HepG2 (cell line): ENCODE results near the gene EIF5A. TPM values are rescaled to one million over a fixed set of nuclear protein-coding genes. Genes with fewer than 3 reads are reported as not detected.
A peak's percentile ranks its signal among the peaks of the same experiment; 100 is the strongest.

Experiments
- AGO2 ChIP-seq: fragments of 200-400 bp; formaldehyde crosslinking; optimal IDR thresholded peaks from 2 replicates; pipeline ENCODE3; 2017; ENCODE audit warnings: mild to moderate bottlenecking, low read depth, low read length, moderate library complexity
- POLR2A ChIP-seq, 2 experiments: IDR thresholded peaks; 2 replicates each; pipeline ENCODE4 v1.6.1; 2011; ENCODE audit warnings: low read depth in 2 of 2, low read length in 2 of 2, mild to moderate bottlenecking in 1 of 2, moderate library complexity in 1 of 2; ENCODE audit not compliant: insufficient read depth in 1 of 2
- RARG ChIP-seq: sonication (generic); formaldehyde crosslinking; IDR thresholded peaks from 2 replicates; pipeline ENCODE4 v1.4.0; 2020; ENCODE audit warnings: low read depth, mild to moderate bottlenecking, missing genetic modification reagents
- SIX4 ChIP-seq: sonication (generic); formaldehyde crosslinking; IDR thresholded peaks from 2 replicates; pipeline ENCODE4 v1.4.0; 2020; ENCODE audit warnings: missing genetic modification reagents
- SNAPC2 ChIP-seq: sonication (generic); formaldehyde crosslinking; IDR thresholded peaks from 2 replicates; pipeline ENCODE4 v1.8.1; 2022; ENCODE audit warnings: mild to moderate bottlenecking, missing genetic modification reagents
- SSRP1 ChIP-seq: IDR thresholded peaks from 2 replicates; pipeline ENCODE4 v1.6.1; 2016; ENCODE audit warnings: control low read depth
- ZNF672 ChIP-seq: sonication (generic); formaldehyde crosslinking; IDR thresholded peaks from 2 replicates; pipeline ENCODE4 v1.8.1; 2022; ENCODE audit warnings: missing genetic modification reagents
- polyA plus RNA-seq, 8 experiments: library from polyadenylated mRNA; depleted of rRNA in 3 of 8; stranded (reverse) in 7 of 8; unstranded in 1 of 8; fragments of >200 nt; fragmentation: Illumina TruSeq in 4 of 8; extraction: Trizol in 4 of 8; gene quantifications; 2 replicates each; pipeline versions ENCODE4 v1.2.1 to v1.2.3, GENCODE V29; 2011 to 2016; ENCODE audit warnings: low read depth in 4 of 8, missing spikeins in 1 of 8, mixed read lengths in 1 of 8; ENCODE audit not compliant: insufficient read depth in 1 of 8
- total RNA-seq, 5 experiments: library from RNA; depleted of rRNA; stranded (reverse); fragments of >200 nt; fragmentation: Illumina TruSeq; extraction: Trizol; gene quantifications; 2 replicates each; pipeline ENCODE4 v1.2.3, GENCODE V29; 2016; ENCODE audit warnings: low read depth in 1 of 5
- TF ChIP-seq, protein P1 (sequence below): IDR thresholded peaks from 2 replicates; pipeline ENCODE4 v1.6.1; 2012; ENCODE audit warnings: low read length, improper control_type of control experiment
- TF ChIP-seq, protein P2 (sequence below): sonication (generic); formaldehyde crosslinking; IDR thresholded peaks from 2 replicates; pipeline ENCODE4 v1.4.0; 2020; ENCODE audit warnings: low read depth, mild to moderate bottlenecking, missing genetic modification reagents

EIF5A gene
- total and polyA plus RNA-seq, 2 of the 13 experiments (the other 11 are each of a cell fraction or from before 2014, with no cell fraction given) = 319 to 337 TPM

DNA sequence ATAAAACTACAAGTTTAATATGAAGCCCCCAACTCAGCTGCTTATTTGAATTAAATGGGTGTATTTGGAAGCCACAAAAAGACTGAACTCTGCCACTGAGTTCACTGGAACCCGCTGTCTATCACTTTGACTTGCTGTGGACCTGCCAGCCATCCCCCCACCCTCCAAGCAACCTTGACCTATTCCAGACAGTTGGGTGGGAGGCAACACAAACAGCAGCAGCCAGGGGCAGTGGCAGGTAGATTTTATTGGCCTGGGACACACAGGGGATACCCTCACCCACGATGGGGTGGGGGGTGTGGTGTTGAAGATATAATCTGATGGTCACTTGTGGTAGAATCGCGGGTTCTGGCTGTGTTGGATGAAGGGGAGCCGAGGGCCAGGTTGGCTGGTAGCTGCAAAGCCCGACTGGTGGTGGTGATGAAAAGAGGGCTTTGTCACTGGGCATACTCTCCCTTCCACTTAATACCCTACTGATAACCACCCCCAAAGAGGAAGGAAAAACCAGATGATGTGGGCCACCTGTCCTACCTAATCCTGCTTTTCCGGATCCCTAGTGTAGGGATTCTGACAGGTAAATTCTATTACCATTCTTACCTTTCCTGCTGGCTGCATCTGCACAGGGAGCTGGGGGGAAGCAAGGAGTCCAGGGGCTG, 5.1 kb downstream of the EIF5A start (continued):
- TF ChIP-seq RARG (CRISPR knock-in tag) (no peak), SNAPC2 (no peak), SIX4 (no peak), SSRP1 (peak; percentile 51; the same call in 1 of the 2 replicates), ZNF672 (no peak), POLR2A (IDR thresholded peaks at IDR 0.05; ENCODE audit: insufficient read depth in 1 of 2, low read depth in 2 of 2, low read length in 2 of 2) (peak in 1 of 2 experiments; percentile 11; a peak in 2 of 4 replicates), AGO2 (peak; percentile 72)
- TF ChIP-seq, protein P1, sequence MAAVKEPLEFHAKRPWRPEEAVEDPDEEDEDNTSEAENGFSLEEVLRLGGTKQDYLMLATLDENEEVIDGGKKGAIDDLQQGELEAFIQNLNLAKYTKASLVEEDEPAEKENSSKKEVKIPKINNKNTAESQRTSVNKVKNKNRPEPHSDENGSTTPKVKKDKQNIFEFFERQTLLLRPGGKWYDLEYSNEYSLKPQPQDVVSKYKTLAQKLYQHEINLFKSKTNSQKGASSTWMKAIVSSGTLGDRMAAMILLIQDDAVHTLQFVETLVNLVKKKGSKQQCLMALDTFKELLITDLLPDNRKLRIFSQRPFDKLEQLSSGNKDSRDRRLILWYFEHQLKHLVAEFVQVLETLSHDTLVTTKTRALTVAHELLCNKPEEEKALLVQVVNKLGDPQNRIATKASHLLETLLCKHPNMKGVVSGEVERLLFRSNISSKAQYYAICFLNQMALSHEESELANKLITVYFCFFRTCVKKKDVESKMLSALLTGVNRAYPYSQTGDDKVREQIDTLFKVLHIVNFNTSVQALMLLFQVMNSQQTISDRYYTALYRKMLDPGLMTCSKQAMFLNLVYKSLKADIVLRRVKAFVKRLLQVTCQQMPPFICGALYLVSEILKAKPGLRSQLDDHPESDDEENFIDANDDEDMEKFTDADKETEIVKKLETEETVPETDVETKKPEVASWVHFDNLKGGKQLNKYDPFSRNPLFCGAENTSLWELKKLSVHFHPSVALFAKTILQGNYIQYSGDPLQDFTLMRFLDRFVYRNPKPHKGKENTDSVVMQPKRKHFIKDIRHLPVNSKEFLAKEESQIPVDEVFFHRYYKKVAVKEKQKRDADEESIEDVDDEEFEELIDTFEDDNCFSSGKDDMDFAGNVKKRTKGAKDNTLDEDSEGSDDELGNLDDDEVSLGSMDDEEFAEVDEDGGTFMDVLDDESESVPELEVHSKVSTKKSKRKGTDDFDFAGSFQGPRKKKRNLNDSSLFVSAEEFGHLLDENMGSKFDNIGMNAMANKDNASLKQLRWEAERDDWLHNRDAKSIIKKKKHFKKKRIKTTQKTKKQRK = no peak
- TF ChIP-seq, protein P2, sequence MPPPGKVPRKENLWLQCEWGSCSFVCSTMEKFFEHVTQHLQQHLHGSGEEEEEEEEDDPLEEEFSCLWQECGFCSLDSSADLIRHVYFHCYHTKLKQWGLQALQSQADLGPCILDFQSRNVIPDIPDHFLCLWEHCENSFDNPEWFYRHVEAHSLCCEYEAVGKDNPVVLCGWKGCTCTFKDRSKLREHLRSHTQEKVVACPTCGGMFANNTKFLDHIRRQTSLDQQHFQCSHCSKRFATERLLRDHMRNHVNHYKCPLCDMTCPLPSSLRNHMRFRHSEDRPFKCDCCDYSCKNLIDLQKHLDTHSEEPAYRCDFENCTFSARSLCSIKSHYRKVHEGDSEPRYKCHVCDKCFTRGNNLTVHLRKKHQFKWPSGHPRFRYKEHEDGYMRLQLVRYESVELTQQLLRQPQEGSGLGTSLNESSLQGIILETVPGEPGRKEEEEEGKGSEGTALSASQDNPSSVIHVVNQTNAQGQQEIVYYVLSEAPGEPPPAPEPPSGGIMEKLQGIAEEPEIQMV (CRISPR knock-in tag) = no peak
